Stimulated activated CD8-positive, alpha-beta memory T cell treated with anti-CD3 and anti-CD28 coated beads, Interleukin-4, amount 100 ng/mL, for 4 hours (primary cell): ENCODE data around the gene GAREM1.
"Not testable (repeated sequence)": the region's sequence is repeated elsewhere in the genome, so short reads cannot be mapped to it uniquely, and the experiment has no call there.

ENCODE experiments used
- DNase-seq, 2 donors: peaks; one replicate each; pipeline ENCODE4 v3.0.0-alpha.2; 2020; ENCODE audit warnings: low read depth in 2 of 2, low spot score in 1 of 2

GAREM1 gene

GRCh38 chr18:32371384-32371783 lies 99.3 kb downstream of the GAREM1 start:
- DNase-seq = no peak

- no peak for DNase-seq
Observed at GRCh38 chr18:32368991-32369390, 101.7 kb downstream of the GAREM1 start.

DNA sequence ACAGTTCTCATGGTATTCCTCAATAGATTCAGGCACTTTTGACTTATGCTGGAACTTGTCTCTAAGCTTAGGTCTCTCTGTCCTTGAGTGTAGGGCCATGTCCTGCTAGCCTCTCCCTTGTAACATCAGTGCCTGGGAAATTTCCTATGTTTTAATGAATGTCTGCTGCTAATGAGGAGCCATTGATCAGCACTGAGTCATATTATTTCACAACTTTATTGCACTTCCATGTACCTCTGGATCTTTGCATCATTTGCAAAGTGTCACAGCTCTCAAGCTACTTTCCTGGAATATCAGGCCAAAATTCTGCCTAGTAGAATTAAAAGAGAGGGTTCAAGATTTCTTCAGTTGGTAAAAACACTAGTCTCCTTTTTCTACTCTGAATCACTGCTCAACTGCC lies 102.5 kb downstream of the GAREM1 start:
- no peak for DNase-seq

DNA sequence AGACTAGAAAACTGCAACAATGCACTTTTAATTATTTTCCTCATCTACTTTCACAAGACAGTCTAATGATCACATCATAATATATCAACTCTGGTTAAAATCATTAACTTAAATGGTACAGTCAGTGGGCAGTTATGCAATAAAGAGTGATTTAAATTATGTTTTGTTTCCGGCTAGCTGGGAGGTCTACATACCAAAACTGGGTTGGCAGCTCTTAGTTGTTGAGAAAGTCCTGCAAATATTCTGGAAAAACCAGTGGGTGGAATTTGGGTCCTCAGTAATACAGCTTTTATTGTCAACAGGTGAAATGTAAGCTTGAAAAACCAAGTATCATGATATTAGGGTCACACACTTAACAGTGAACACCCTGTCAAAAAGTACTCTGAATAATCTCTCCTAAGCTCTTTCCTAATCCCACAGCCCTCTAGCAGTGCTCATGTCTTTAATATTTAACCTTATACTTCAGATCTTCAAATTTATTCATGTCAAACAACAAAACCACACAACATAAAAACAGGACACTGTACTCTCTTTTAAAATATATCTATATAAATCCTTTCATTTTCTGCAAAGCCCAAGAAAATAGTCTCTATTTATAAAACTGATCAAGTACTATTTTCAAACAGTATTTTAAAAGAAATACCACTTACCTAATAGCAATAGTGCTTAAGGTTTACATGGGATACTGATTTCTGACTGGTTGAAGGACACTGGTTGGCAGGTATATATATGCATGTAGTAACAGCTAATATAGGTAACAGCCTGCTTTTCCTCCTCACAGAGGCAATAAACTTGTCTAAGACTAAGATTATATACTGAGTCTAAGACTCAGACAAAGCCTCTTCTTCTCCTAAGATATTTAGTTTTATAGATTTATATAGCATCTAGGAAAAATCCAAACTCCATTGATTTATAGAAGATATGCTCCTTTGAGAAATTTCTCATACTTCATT lies 103.8 kb downstream of the GAREM1 start:
- no peak for DNase-seq

GRCh38 chr18:32362484-32362883 lies 108.2 kb downstream of the GAREM1 start:
- DNase-seq = no peak

DNA sequence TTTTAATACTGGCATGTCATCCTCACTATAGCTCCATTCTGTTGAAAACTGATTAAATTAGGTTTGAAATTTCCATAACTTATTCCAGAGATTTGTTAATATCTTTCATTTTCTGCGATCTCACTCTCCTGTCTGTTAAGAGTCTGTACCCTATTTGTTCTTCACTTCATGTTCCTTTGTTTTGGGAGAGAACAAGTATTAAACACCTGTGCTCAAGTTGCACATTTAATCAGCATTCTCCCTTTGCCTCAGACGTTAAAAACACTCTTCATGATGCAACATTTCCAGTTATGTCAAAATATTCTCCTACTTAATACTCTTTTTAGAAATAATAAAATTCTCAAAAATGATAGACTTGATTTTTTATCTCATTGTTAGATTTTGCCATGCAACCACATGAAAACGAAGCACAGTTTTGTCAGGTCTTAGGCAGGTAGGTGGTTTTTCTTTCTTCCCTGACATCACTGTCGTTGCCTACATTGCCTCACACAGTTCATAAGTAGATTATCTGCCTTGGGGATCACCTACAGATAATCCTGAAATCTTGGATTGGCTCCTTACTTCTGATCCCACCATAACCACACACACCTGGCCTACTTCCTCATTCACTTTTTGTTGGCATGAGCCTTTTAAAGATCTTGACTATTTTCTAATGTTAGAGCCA lies 109.9 kb downstream of the GAREM1 start:
- no peak for DNase-seq

GRCh38 chr18:32358529-32358928 lies 112.2 kb downstream of the GAREM1 start:
- DNase-seq = no peak

DNA sequence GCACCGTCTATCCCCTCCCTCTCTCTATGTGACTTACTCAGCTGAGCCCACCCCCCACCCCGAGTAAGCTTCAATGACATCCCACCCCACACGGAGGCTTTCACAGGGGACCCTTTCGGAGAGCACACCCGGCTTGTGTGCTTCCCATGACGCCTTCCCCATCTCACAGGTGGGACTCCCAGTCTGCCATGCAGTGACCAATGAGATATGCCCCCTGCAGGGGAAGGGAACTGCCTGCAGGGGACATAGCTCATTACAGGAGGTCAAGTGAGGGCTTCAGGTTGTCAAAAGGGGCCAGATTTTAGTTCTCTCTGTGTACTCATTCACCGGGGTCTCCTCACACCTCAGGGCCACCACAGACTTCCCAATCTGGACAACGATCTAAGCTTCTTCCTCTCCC lies 112.6 kb downstream of the GAREM1 start:
- DNase-seq = no peak

GRCh38 chr18:32355896-32356295 lies 114.8 kb downstream of the GAREM1 start:
- no peak for DNase-seq

GRCh38 chr18:32354518-32354917 lies 116.2 kb downstream of the GAREM1 start:
- DNase-seq = no peak

DNA sequence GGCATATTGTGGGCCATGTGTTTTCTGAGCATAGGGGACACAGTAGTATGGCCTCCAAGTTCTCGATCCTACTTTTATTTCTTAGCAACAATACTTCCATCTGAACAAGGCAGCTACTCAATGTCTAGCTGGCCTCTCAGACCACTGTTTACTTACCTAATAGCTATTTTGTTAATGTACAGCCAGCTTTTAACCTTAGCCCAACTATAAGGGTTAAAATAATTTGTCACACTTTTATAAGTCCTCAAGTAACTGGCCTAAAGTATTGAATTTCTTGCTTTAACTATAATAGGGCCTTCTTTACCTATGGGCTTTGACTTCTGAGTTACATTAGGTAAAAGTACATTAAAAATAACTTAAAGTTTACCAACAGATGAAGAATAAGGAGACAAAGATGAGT lies 117.4 kb downstream of the GAREM1 start:
- DNase-seq = no peak

DNA sequence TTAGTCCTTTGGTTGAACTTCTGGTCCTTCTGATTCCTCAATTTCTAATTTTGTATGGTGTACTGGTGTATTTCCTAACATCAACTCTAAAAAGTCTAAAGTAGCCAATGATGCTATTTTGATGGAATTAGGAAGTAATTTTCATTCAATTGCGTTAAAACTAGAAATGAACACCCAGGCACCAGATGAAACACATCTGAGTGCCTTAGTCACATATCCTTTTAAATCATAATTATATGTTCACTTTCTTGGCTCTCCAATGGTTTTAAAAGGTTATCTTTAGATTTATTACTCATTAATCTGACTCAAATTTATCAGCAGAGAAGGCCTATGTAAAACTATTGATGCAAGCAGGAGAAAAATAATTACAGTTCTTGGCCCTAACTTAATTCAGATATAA lies 119.7 kb downstream of the GAREM1 start:
- no peak for DNase-seq

GRCh38 chr18:32349728-32350395 lies 120.8 kb downstream of the GAREM1 start:
- DNase-seq = no peak

- no peak for DNase-seq
Observed at GRCh38 chr18:32346671-32347070, 124.0 kb downstream of the GAREM1 start.

DNA sequence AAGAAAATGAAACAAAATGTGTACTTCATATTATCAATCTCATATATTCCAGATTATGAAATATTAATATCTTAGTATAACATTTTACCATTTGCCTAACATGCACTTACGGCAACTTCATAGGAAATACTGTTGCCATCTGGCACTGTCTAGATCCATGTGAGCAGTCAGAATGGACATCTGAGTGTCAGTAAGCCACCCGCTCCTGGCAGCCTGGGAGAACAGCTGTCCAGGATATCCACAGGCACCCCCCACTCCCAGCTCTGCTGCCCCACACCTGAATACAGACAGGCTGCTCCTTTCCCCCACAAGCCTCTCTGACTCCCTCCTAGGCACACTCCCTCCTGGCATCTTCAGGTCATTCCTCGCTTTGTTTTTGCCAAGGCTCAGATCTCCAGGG lies 127.0 kb downstream of the GAREM1 start:
- no peak for DNase-seq

GRCh38 chr18:32341112-32341511 lies 129.6 kb downstream of the GAREM1 start:
- DNase-seq = not testable (repeated sequence)

GRCh38 chr18:32339045-32339444 lies 131.6 kb downstream of the GAREM1 start:
- no peak for DNase-seq

DNA sequence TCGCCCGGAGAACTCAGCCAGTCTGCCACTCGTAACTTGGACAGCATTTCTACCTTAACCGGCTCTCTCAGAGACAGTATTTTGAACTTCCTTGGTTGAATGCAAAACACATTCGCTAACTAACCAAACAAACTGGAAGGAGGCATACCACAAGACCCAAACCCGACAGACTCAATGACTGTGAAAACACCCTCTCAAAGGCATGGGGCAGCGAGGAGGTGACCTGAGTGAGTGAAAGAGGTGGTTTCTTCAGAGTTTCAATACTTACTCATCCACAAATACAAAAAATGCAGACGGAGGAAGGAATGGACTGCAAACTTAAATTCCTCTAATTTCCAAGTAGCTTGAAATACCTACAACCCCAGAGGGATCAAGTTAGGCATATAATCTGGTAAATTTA lies 132.9 kb downstream of the GAREM1 start:
- DNase-seq = no peak

DNA sequence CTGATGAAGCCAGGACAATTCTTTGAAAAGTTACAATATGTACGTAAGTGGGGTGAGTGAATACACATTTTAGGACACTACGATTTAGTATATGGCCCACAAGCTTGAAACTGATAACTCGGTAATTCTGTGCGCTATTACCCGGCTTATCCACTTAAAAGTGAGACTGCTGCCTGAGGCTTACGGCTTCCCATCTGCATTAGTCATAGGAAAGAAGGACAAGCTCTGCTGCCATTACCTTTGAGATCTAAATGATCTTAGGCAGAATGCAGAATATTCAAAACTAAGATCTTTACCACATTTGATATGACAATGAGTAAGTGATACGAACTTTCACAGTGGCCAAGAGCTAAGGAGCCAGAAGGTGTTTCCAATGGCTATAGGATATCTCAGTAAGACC lies 133.3 kb downstream of the GAREM1 start:
- no peak for DNase-seq

- no peak for DNase-seq
Observed at GRCh38 chr18:32335228-32335627, 135.5 kb downstream of the GAREM1 start.

DNA sequence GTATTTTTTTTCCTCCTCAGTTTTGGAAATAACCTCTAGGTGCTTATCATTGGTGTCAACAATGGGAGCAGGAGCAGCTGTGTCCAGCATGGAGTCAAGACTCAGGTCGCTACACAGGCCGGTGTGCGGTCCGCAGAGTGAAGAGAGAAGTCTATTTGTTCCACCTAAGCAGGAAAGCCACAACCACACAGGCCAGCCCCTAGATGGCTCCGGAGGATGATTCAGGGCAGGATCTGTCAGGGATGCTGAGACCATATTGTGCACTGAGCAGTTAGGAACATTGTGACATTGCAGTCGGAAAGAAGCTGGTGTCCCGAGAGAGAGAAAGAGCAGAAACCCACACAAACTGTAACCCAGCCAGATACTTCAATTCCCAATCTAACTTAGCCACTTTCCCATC lies 136.9 kb downstream of the GAREM1 start:
- DNase-seq = no peak

GRCh38 chr18:32332708-32333107 lies 138.0 kb downstream of the GAREM1 start:
- DNase-seq = no peak
